Measurements from ENCODE around the gene BIRC3.

Gene BIRC3

GRCh38 chr11:102383839-102384238 lies 66.6 kb downstream of the BIRC3 start:
- Mint-ChIP-seq H3K4me1 (ENCODE audit: low read depth) (peaks cover 12% of the 10 kb centered on the region), H3K36me3 (ENCODE audit: low read depth) (peaks cover 82% of the 10 kb centered on the region), H3K4me3 (no peak overlapping the region), H3K9me3 (no peaks in the 10 kb centered on the region), H3K27ac (no peak overlapping the region), H3K27me3 (no peaks in the 10 kb centered on the region)
- intact Hi-C loops (cut with micrococcal nuclease), result no loop called here

DNA sequence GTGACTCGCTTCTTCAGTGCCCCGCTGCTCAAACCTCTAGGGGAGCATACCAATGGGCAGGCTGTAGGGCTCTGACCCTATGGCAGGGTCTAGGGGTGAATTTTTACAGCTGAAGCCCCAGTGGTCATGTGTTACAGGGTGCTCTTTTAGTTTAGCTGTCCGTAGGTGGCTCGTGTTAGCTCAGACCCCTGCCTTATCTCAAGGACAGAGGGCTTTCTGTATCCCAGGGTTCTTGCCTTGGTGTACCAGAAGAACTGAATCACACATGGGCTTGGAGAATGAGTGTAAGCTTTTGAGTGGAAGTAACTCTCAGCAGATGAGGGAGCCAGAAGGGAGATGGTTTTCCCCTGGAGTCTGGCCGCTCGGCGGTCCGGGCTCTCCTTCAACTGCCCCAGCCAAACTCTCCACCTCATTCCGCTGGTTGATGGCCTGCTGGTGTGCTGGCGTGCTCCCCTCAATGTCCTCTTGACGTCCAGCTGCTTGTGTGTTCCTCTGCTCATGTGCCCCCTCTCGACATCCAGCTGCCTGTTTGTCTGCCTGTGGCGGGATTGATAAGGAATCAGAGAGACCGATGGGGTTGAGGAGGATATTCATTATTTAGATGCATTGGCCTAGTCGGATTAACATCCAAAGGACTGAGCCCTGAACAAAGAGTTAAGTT lies 67.3 kb downstream of the BIRC3 start:
- intact Hi-C loops (cut with micrococcal nuclease), result no loop called here
- H3K9me3 Mint-ChIP-seq, result no peaks in the 10 kb centered on the region

DNA sequence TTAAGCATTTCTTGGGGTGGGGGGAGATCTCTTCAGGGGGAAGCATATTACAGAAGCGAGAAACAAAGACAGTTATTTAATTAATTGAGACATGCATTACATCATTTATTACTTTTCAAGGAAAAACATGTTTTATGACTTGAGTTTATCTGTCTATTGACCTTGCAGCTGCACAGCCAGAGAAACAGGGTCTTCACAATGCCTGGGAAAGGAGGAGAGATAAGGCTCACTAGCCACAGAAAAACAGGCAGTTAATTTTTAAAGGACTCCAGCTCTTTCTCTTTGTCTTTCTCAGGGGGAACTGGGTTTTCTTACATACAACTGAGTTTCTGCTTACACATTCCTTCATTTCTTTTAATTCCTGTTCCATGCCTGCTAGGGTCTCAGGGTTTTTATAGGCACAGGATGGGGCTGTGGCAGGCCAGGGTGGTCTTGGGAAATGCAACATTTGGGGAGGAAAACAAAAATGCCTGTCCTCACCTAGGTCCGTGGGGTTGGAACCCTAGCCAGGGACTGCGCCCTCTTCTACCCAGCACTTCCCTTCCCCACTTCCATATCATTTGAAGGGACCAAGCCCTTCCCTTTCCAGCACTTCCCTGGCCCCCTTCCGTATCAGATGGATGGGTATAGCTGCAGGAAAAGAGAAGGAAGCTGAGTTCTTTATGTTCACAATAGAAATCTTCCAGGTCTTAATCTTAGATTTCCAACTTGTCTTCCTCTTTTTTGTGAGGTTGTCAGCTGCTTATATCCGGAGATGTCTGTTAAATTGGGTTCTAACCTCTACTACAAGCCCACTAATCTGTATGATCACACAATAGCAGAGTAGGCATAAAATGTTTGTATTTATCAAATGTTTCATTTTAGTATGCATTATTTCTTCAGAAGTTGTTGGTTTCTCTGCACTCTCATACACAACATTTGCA lies 68.1 kb downstream of the BIRC3 start:
- Mint-ChIP-seq H3K27me3 (no peaks in the 10 kb centered on the region), H3K9me3 (no peaks in the 10 kb centered on the region), H3K4me1 (ENCODE audit: low read depth) (peaks cover 13% of the 10 kb centered on the region), H3K36me3 (ENCODE audit: low read depth) (peaks cover 82% of the 10 kb centered on the region), H3K27ac (peak overlapping the region; percentile 43), H3K4me3 (no peak overlapping the region)
- intact Hi-C loops (cut with micrococcal nuclease), result no loop called here

More for the DNA sequence above, 67.3 kb downstream of the BIRC3 start:
- Mint-ChIP-seq H3K4me1 (ENCODE audit: low read depth) (peaks cover 12% of the 10 kb centered on the region), H3K27me3 (no peaks in the 10 kb centered on the region), H3K27ac (peak overlapping the region; percentile 43), H3K36me3 (ENCODE audit: low read depth) (peaks cover 82% of the 10 kb centered on the region), H3K4me3 (no peak overlapping the region)

DNA sequence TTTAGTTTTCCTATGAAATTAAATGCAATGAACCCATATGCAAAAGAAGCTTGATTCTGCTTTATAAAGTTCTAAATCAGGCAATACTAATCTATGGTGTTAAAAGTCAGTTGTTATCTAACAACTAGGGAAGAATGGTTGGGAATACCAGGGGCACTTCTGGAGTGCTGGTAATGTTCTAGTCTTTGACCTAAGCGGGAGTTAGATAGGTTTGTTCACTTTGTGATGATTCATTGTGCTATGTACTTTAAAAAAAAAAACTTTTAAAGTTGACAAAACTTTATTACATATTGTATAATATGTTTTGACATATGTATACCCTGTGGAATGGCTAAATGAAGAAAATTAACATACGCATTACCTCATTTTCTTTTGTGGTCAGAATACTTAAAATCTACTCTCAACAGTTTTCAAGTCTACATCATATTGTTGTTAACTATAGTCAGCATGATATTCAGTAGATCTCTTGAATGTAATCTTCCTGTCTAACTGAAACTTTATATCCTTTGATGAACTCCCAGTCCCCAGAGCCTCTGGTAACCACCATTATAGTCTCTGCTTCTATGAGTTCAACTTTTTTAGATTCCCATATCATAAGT lies 69.0 kb downstream of the BIRC3 start:
- no peak overlapping the region for H3K4me3 Mint-ChIP-seq
- H3K36me3 Mint-ChIP-seq (ENCODE audit: low read depth), result peaks cover 81% of the 10 kb centered on the region
- intact Hi-C loops (cut with micrococcal nuclease), result no loop called here
- peaks cover 19% of the 10 kb centered on the region for H3K4me1 Mint-ChIP-seq (ENCODE audit: low read depth)
- H3K9me3 Mint-ChIP-seq, result no peaks in the 10 kb centered on the region
- no peak overlapping the region for H3K27ac Mint-ChIP-seq
- H3K27me3 Mint-ChIP-seq, result no peaks in the 10 kb centered on the region

- no peak overlapping the region for H3K27ac Mint-ChIP-seq
- intact Hi-C loops (cut with micrococcal nuclease), result no loop called here
- H3K9me3 Mint-ChIP-seq, result no peaks in the 10 kb centered on the region
- H3K4me1 Mint-ChIP-seq (ENCODE audit: low read depth), result peaks cover 29% of the 10 kb centered on the region
- peaks cover 81% of the 10 kb centered on the region for H3K36me3 Mint-ChIP-seq (ENCODE audit: low read depth)
- H3K4me3 Mint-ChIP-seq, result no peak overlapping the region
- no peaks in the 10 kb centered on the region for H3K27me3 Mint-ChIP-seq
Measured at GRCh38 chr11:102387043-102387781, 69.9 kb downstream of the BIRC3 start.
